ENCODE data around the gene KRT31. TPM values are rescaled to one million over a fixed set of nuclear protein-coding genes. Genes with fewer than 3 reads are reported as not detected.
A peak's percentile ranks its signal among the peaks of the same experiment; 100 is the strongest.

Gene KRT31
- total and polyA plus RNA-seq, 2 of the 4 experiments (the other 2 are of a cell fraction), result 0.05 TPM; not detected in 1

DNA sequence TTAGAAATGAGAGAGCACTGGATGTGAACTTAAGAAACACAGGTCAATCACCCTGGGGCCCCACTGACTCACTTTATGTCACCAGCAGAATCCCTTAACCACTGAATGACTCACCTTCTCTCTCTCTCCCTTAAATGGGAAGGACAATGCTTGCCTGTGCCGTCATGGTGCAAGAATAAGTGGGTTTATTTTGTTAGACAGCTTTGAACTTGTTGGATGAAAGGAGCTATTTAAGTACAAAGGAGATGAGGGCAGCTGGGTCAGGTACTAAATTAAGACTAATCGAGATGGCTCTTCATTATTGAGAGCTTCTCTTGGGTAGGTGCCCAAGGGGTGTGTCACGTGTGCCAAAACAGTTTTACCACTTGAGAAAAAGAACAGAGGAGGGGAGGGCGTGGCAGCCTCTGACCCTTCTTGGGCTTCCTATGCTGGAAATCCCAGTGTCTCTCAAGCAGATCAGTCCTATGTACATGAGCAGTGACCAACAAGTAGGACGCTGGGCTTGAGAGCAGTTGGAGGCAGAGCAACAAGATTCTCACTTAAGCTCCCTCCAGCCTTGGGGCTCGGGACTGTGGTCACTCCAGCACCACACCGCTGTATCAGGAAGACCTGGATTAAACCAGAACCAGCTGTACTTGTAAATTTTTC lies 6.7 kb upstream of the KRT31 start:
- peak overlapping the region; percentile 48; the same call in 1 of the 2 replicates for H3K4me2 ChIP-seq (ENCODE audit: low read depth, low read length)
- peak overlapping the region; percentile 97 for H2BK120ac ChIP-seq (ENCODE audit: low read depth, low read length)
- TF ChIP-seq CEBPB (IDR thresholded peaks at IDR 0.05; ENCODE audit: low read depth, low read length) (peak; percentile 88), FOS (IDR thresholded peaks at IDR 0.05; ENCODE audit: low read depth, low read length) (peak; percentile 99), BHLHE40 (IDR thresholded peaks at IDR 0.05; ENCODE audit: low read depth, low read length) (peak; percentile 97), RAD21 (IDR thresholded peaks at IDR 0.05; ENCODE audit: low read length) (0 out of 2 replicates have a peak, but pooled peaks have one; percentile 5), CHD1 (IDR thresholded peaks at IDR 0.05; ENCODE audit: low read depth, low read length) (no peak), RCOR1 (IDR thresholded peaks at IDR 0.05; ENCODE audit: insufficient replicate concordance, low read length) (peak; percentile 90), SMC3 (IDR thresholded peaks at IDR 0.05; ENCODE audit: low read depth, low read length) (0 out of 2 replicates have a peak, but pooled peaks have one; percentile 1)
- TF ChIP-seq, protein P1, sequence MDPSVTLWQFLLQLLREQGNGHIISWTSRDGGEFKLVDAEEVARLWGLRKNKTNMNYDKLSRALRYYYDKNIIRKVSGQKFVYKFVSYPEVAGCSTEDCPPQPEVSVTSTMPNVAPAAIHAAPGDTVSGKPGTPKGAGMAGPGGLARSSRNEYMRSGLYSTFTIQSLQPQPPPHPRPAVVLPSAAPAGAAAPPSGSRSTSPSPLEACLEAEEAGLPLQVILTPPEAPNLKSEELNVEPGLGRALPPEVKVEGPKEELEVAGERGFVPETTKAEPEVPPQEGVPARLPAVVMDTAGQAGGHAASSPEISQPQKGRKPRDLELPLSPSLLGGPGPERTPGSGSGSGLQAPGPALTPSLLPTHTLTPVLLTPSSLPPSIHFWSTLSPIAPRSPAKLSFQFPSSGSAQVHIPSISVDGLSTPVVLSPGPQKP (IDR thresholded peaks at IDR 0.05; ENCODE audit: borderline replicate concordance, low read depth, low read length), result no peak
- TF ChIP-seq, protein P2, sequence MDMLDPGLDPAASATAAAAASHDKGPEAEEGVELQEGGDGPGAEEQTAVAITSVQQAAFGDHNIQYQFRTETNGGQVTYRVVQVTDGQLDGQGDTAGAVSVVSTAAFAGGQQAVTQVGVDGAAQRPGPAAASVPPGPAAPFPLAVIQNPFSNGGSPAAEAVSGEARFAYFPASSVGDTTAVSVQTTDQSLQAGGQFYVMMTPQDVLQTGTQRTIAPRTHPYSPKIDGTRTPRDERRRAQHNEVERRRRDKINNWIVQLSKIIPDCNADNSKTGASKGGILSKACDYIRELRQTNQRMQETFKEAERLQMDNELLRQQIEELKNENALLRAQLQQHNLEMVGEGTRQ (IDR thresholded peaks at IDR 0.05; ENCODE audit: low read depth, low read length), result peak; percentile 71
- TF ChIP-seq, protein P3, sequence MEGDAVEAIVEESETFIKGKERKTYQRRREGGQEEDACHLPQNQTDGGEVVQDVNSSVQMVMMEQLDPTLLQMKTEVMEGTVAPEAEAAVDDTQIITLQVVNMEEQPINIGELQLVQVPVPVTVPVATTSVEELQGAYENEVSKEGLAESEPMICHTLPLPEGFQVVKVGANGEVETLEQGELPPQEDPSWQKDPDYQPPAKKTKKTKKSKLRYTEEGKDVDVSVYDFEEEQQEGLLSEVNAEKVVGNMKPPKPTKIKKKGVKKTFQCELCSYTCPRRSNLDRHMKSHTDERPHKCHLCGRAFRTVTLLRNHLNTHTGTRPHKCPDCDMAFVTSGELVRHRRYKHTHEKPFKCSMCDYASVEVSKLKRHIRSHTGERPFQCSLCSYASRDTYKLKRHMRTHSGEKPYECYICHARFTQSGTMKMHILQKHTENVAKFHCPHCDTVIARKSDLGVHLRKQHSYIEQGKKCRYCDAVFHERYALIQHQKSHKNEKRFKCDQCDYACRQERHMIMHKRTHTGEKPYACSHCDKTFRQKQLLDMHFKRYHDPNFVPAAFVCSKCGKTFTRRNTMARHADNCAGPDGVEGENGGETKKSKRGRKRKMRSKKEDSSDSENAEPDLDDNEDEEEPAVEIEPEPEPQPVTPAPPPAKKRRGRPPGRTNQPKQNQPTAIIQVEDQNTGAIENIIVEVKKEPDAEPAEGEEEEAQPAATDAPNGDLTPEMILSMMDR (conservative IDR thresholded peaks at IDR 0.05; ENCODE audit: low read depth, low read length), result no peak
- H4K8ac ChIP-seq (ENCODE audit: low read depth in 2 of 2, low read length in 2 of 2), result peak overlapping the region; percentile 70 to 91
- ATAC-seq (ENCODE audit: low read depth) (peak; percentile 89), DNase-seq (peak; percentile 97)
- H3K9ac ChIP-seq (ENCODE audit: low read depth, low read length), result peak overlapping the region; percentile 1; the same call in 1 of the 2 replicates
- no peaks in the 10 kb centered on the region; a peak in 1 of 4 replicates for H3K79me1 ChIP-seq (ENCODE audit: low read depth in 1 of 2, low read length in 2 of 2)
- no peaks in the 10 kb centered on the region for H3K9me3 ChIP-seq (ENCODE audit: control insufficient read depth, insufficient read depth, low read length)
- 7% methylated on average over 2 of the region's 7 CpGs; no CpG with 5 or more reads in 1 of the 2 experiments for WGBS, 2 experiments (ENCODE audit: extremely low coverage in 2 of 2, insufficient read length in 1 of 2)
- CTCF ChIA-PET, result interaction anchor here (0.6 to 1.8 kb wide), 5 partner anchors 13 to 494 kb away, joined by 3 to 9 read pairs (median 3); no protein-coding TSS in a partner anchor
- in situ Hi-C loops (cut with MboI; ENCODE audit: low sequenced_read_pairs) (no loop called here), dilution Hi-C loops (cut with HindIII; ENCODE audit: low sequenced_read_pairs, unreplicated experiment) (no loop called here), intact Hi-C loops (cut with micrococcal nuclease) (no loop called here)
- peak overlapping the region; percentile 69; the same call in 1 of the 2 replicates for H3K56ac ChIP-seq (ENCODE audit: extremely low read depth, insufficient read depth, low read length)
- POLR2A ChIA-PET (ENCODE audit: unreplicated experiment), result no interaction called here
- H2BK5ac ChIP-seq (ENCODE audit: low read depth, low read length, poor library complexity, severe bottlenecking), result peak overlapping the region; percentile 93
- peaks cover 24% of the 10 kb centered on the region for H3K4me1 ChIP-seq (ENCODE audit: control insufficient read depth, insufficient read depth, low read length)
- no peaks in the 10 kb centered on the region for H3K36me3 ChIP-seq (ENCODE audit: control insufficient read depth, insufficient read depth, low read length)
- peak overlapping the region; percentile 98 for H4K91ac ChIP-seq (ENCODE audit: insufficient read depth, low read depth, low read length)
- H3K14ac ChIP-seq (replicated peaks; ENCODE audit: low read depth, low read length), result peak overlapping the region; percentile 95
- H4K5ac ChIP-seq (ENCODE audit: low read depth, low read length), result peak overlapping the region; percentile 87
- peak overlapping the region; percentile 92 for H3K18ac ChIP-seq (ENCODE audit: low read depth, low read length)
- no peaks in the 10 kb centered on the region for H4K20me1 ChIP-seq (ENCODE audit: insufficient read depth, low read length)
- BruUV-seq (replicated peaks), result no TSS peak
- peak overlapping the region; percentile 96 for H2AK5ac ChIP-seq (ENCODE audit: low read depth, low read length)
- peak overlapping the region; percentile 89 for H2AK9ac ChIP-seq (replicated peaks; ENCODE audit: low read depth, low read length, poor library complexity)
- H3K4me3 ChIP-seq (ENCODE audit: insufficient read depth, low read depth, low read length), result no peak overlapping the region
- H2BK20ac ChIP-seq (ENCODE audit: low read depth, low read length), result peak overlapping the region; percentile 99
- peaks cover 26% of the 10 kb centered on the region for H3K9me1 ChIP-seq (ENCODE audit: insufficient read depth, low read length)
- peak overlapping the region; percentile 28; the same call in 1 of the 2 replicates for H3K27ac ChIP-seq (ENCODE audit: insufficient read depth, low read length)
- peak overlapping the region; percentile 83 for H3K23ac ChIP-seq (ENCODE audit: low read depth, low read length)
- peak overlapping the region; percentile 88 for H2BK15ac ChIP-seq (ENCODE audit: low read depth, low read length)
- peak overlapping the region; percentile 97 for H3K4ac ChIP-seq (ENCODE audit: low read depth, low read length)
- no peaks in the 10 kb centered on the region for H3K27me3 ChIP-seq (ENCODE audit: control insufficient read depth, insufficient read depth, low read length)
- H2AFZ ChIP-seq (replicated peaks; ENCODE audit: low read length, poor library complexity), result peak overlapping the region; percentile 75
